ENCODE data around the gene ZRANB1.

The ZRANB1 gene

GRCh38 chr10:125013529-125013872 is 71.6 kb downstream of the ZRANB1 start:
- TF ChIP-seq TOX (CRISPR knock-in tag; IDR thresholded peaks at IDR 0.05; ENCODE audit: borderline replicate concordance): no peak
- no peak for TF ChIP-seq BACH2 (CRISPR knock-in tag; IDR thresholded peaks at IDR 0.05; ENCODE audit: borderline replicate concordance)
- TF ChIP-seq, protein P1, sequence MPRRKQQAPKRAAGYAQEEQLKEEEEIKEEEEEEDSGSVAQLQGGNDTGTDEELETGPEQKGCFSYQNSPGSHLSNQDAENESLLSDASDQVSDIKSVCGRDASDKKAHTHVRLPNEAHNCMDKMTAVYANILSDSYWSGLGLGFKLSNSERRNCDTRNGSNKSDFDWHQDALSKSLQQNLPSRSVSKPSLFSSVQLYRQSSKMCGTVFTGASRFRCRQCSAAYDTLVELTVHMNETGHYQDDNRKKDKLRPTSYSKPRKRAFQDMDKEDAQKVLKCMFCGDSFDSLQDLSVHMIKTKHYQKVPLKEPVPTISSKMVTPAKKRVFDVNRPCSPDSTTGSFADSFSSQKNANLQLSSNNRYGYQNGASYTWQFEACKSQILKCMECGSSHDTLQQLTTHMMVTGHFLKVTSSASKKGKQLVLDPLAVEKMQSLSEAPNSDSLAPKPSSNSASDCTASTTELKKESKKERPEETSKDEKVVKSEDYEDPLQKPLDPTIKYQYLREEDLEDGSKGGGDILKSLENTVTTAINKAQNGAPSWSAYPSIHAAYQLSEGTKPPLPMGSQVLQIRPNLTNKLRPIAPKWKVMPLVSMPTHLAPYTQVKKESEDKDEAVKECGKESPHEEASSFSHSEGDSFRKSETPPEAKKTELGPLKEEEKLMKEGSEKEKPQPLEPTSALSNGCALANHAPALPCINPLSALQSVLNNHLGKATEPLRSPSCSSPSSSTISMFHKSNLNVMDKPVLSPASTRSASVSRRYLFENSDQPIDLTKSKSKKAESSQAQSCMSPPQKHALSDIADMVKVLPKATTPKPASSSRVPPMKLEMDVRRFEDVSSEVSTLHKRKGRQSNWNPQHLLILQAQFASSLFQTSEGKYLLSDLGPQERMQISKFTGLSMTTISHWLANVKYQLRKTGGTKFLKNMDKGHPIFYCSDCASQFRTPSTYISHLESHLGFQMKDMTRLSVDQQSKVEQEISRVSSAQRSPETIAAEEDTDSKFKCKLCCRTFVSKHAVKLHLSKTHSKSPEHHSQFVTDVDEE (CRISPR knock-in tag; IDR thresholded peaks at IDR 0.05): no peak
- TF ChIP-seq ZC3H10 (CRISPR knock-in tag; IDR thresholded peaks at IDR 0.05): no peak
- TF ChIP-seq SNAI2 (CRISPR knock-in tag; IDR thresholded peaks at IDR 0.05): no peak
- TF ChIP-seq CREB5 (CRISPR knock-in tag; IDR thresholded peaks at IDR 0.05; ENCODE audit: low read depth): no peak
- TF ChIP-seq ISL1 (CRISPR knock-in tag; IDR thresholded peaks at IDR 0.05): no peak
- no peak for TF ChIP-seq CSDC2 (CRISPR knock-in tag; IDR thresholded peaks at IDR 0.05)
- TF ChIP-seq PATZ1 (CRISPR knock-in tag; IDR thresholded peaks at IDR 0.05; ENCODE audit: borderline replicate concordance): no peak
- no peak for TF ChIP-seq ZFP3 (CRISPR knock-in tag; IDR thresholded peaks at IDR 0.05)
- TF ChIP-seq OSR1 (CRISPR knock-in tag; IDR thresholded peaks at IDR 0.05): no peak
- TF ChIP-seq ARNTL (CRISPR knock-in tag; IDR thresholded peaks at IDR 0.05; ENCODE audit: borderline replicate concordance, low read depth): no peak
- TF ChIP-seq ZNF8 (CRISPR knock-in tag; IDR thresholded peaks at IDR 0.05): no peak
- no peak for TF ChIP-seq PPARA (CRISPR knock-in tag; IDR thresholded peaks at IDR 0.05; ENCODE audit: borderline replicate concordance)
- no peak for TF ChIP-seq ESRRG (CRISPR knock-in tag; IDR thresholded peaks at IDR 0.05)
- TF ChIP-seq ZFP30 (CRISPR knock-in tag; IDR thresholded peaks at IDR 0.05): no peak
- TF ChIP-seq TCF4 (CRISPR knock-in tag; IDR thresholded peaks at IDR 0.05; ENCODE audit: borderline replicate concordance): no peak
- TF ChIP-seq ZNF565 (CRISPR knock-in tag; conservative IDR thresholded peaks at IDR 0.05; ENCODE audit: low read depth): no peak
- no peak for ATAC-seq

DNA sequence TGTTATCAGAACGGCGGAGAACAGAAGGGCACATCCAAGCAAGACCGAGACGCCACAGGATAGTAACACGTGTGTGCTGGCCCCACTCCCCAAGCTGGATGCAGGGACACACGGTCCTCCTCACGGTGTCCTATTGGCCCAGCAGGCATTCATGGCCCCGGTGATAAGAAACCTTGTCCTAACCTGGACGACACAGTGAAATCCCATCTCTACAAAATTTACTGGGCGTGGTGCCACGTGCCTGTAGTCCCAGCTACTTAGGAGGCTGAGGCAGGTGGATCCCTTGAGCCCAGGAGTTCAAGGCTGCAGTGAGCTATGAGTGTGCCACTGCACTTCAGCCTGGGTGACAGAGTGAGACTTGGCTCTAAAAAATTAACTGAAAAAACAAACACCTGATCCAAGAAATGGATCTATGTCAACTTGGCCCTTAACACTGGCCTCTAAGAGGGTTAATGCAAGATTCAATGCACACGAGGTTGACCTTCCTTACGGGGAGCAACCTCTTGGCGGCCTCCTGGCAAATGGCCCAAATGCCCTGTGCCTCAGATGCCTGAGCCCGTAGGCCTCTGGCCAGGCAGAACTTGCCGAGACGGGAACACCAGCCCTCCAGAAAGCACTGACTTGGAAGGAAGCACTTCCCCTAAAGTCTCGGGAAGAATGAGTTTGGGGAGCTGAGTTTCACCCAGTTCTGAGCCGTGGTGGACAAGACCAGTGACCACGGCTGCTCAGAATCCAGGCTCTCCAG is 72.3 kb downstream of the ZRANB1 start:
- no peak for ATAC-seq
- TF ChIP-seq, protein P1 (CRISPR knock-in tag; IDR thresholded peaks at IDR 0.05): no peak
- no peak for TF ChIP-seq TCF4 (CRISPR knock-in tag; IDR thresholded peaks at IDR 0.05; ENCODE audit: borderline replicate concordance)
- no peak for TF ChIP-seq BACH2 (CRISPR knock-in tag; IDR thresholded peaks at IDR 0.05; ENCODE audit: borderline replicate concordance)
- no peak for TF ChIP-seq ZNF70 (CRISPR knock-in tag; IDR thresholded peaks at IDR 0.05)
- no peak for TF ChIP-seq CREB5 (CRISPR knock-in tag; IDR thresholded peaks at IDR 0.05; ENCODE audit: low read depth)
- no peak for TF ChIP-seq ISL1 (CRISPR knock-in tag; IDR thresholded peaks at IDR 0.05)

All from SK-N-SH treated with all-trans-retinoic acid at 6 μM for 48 hours (cell line).